ENCODE data around the gene DIS3L.
"Not testable (repeated sequence)": the region's sequence is repeated elsewhere in the genome, so short reads cannot be mapped to it uniquely, and the experiment has no call there.

DIS3L gene

DNA sequence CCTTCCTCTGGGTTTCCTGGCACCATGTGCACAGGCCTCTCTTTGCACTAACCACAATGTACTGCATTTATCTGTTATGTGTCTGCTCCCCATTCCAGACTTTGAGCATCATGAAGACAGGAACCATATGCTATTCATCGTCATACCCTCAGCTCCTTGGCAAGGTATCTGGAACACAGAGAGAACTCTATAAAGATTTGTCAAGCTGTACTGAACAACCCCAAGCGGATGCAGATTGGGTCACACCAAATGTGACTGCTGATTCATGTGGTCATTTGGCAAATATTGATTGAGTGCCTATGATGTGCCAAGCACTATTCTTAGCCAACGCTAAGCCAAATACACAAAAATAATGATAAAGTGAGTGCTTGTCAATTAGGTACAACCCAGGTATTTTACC is 32.3 kb upstream of the DIS3L start:
- Mint-ChIP-seq H3K9me3 (no peaks in the 10 kb centered on the region), H3K4me1 (ENCODE audit: low read depth in 2 of 2) (no peaks in the 10 kb centered on the region), H3K4me3 (no peak overlapping the region), H3K27me3 (peaks cover 36 to 65% of the 10 kb centered on the region in 2 donors), H3K36me3 (ENCODE audit: insufficient read depth) (no peaks in the 10 kb centered on the region), H3K27ac (no peak overlapping the region)
- no peak for DNase-seq
- no peak for ATAC-seq (replicated peaks)

GRCh38 chr15:66262837-66263236 is 30.5 kb upstream of the DIS3L start:
- H3K27ac Mint-ChIP-seq; H3K4me3 Mint-ChIP-seq; H3K4me1 Mint-ChIP-seq (ENCODE audit: low read depth in 2 of 2); DNase-seq; ATAC-seq (replicated peaks); H3K9me3 Mint-ChIP-seq; H3K36me3 Mint-ChIP-seq (ENCODE audit: insufficient read depth): not testable (repeated sequence)
- peaks cover 25 to 58% of the 10 kb centered on the region in 2 donors for H3K27me3 Mint-ChIP-seq

DNA sequence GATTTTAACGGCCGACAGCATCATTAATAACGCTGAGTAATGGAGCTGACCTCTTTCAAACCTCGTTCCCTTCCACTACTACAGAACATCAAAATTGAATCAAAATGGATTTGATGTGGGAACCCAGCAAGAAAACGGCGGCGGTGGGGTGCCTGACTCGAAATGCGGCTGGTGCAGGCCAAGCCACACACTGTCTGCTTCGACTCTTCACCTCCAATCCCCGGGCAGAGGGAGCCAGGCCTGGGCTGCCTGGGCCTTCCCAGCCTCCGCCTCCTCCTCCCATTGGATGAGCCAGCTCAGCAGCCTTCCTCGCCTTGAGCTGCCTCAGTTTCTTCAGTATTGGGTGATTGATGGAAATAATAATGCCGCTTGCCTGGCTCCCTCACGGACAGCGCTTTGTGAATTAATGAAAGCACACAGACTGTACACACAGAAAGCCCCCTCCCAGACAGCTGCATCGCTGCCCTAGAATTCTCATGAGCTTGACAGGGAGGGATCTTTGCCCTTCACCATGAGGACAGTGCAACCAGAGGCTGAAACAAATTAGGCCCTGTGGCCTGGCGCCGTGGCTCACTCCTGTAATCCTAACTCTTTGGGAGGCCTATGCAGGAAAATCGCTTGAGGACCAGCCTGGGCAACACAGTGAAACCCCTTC is 28.4 kb upstream of the DIS3L start:
- DNase-seq: no peak
- no peaks in the 10 kb centered on the region for H3K4me1 Mint-ChIP-seq (ENCODE audit: low read depth in 2 of 2)
- H3K27me3 Mint-ChIP-seq: peaks cover 21 to 69% of the 10 kb centered on the region in 2 donors
- no peak overlapping the region for H3K27ac Mint-ChIP-seq
- no peaks in the 10 kb centered on the region for H3K9me3 Mint-ChIP-seq
- no peak overlapping the region for H3K4me3 Mint-ChIP-seq
- no peak for ATAC-seq (replicated peaks)
- H3K36me3 Mint-ChIP-seq (ENCODE audit: insufficient read depth): no peaks in the 10 kb centered on the region

DNA sequence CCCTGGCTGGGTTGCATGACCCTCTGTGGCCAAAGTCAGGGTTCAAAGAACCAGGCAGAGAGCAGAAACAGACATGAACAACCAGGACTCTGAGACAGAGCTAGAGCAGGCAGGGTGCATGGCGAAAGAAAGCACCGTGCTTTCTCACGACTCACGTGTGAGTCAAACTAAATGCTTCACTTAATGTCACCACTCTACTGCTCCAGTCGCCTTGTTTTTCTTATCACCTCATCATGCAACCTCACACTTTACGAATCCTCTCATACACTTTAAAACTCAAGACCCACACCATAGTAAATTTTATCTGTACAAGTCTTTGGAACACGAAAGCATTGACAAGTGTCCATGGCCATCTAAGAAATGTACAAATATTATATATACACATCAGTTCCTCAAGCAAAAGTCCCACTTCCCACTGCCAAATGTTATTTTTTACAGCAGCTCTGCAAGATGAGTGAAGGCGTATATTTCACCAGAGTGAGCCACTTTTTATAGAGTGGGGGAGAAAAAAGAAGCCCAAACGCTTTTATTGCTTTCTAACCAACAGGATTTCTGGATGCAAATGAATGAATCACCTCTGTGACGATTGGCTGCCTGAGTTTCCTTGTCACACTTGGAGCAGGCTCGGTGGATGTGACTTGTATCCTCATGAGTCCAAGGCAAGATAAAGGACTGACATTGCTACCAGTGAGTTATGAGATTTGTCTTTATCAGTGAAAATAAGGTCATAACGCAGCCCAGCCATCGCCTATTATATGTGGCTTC is 23.9 kb upstream of the DIS3L start:
- H3K9me3 Mint-ChIP-seq: no peaks in the 10 kb centered on the region
- H3K36me3 Mint-ChIP-seq (ENCODE audit: insufficient read depth): no peaks in the 10 kb centered on the region
- peaks cover 13 to 36% of the 10 kb centered on the region in 2 donors for H3K27me3 Mint-ChIP-seq
- no peak overlapping the region for H3K4me3 Mint-ChIP-seq
- no peak overlapping the region for H3K27ac Mint-ChIP-seq
- ATAC-seq (replicated peaks) (no peak), DNase-seq (no peak)
- H3K4me1 Mint-ChIP-seq (ENCODE audit: low read depth in 2 of 2): no peaks in the 10 kb centered on the region

DNA sequence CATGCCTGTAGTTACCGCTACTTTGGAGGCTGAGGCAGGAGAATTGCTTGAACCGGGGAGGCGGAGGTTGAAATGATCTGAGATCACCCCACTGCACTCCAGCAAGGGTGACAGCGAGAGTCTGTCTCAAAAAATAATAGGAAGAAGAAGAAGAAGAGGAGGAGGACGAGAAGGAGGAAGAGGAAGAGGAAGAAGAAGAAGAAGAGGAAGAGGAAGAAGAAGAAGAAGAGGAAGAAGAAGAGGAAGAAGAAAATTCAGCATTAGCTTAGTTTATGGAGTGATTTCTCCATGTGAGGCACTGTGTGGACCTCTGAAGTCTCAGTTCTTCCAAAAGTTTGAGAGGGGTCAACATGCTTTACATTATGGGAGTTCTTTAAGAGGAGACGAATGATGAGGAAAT is 22.4 kb upstream of the DIS3L start:
- Mint-ChIP-seq H3K27ac (no peak overlapping the region), H3K27me3 (peaks cover 13 to 30% of the 10 kb centered on the region in 2 donors), H3K9me3 (no peaks in the 10 kb centered on the region), H3K4me1 (ENCODE audit: low read depth in 2 of 2) (no peaks in the 10 kb centered on the region), H3K36me3 (ENCODE audit: insufficient read depth) (no peaks in the 10 kb centered on the region), H3K4me3 (no peak overlapping the region)
- no peak for DNase-seq
- no peak for ATAC-seq (replicated peaks)

- Mint-ChIP-seq H3K36me3 (ENCODE audit: insufficient read depth) (no peaks in the 10 kb centered on the region), H3K4me1 (ENCODE audit: low read depth in 2 of 2) (no peaks in the 10 kb centered on the region), H3K27me3 (no peaks in the 10 kb centered on the region), H3K4me3 (no peak overlapping the region), H3K9me3 (no peaks in the 10 kb centered on the region), H3K27ac (no peak overlapping the region)
- no peak for ATAC-seq (replicated peaks)
- DNase-seq: no peak
Observed at GRCh38 chr15:66275352-66275751, 18.0 kb upstream of the DIS3L start.

- H3K36me3 Mint-ChIP-seq (ENCODE audit: insufficient read depth): no peaks in the 10 kb centered on the region
- no peaks in the 10 kb centered on the region for H3K9me3 Mint-ChIP-seq
- ATAC-seq (replicated peaks) (no peak), DNase-seq (no peak)
- H3K27ac Mint-ChIP-seq: no peak overlapping the region
- H3K4me3 Mint-ChIP-seq: no peak overlapping the region
- H3K4me1 Mint-ChIP-seq (ENCODE audit: low read depth in 2 of 2): no peaks in the 10 kb centered on the region
- H3K27me3 Mint-ChIP-seq: no peaks in the 10 kb centered on the region
Observed at GRCh38 chr15:66276546-66276945, 16.8 kb upstream of the DIS3L start.

GRCh38 chr15:66278056-66278455 is 15.3 kb upstream of the DIS3L start:
- Mint-ChIP-seq H3K36me3 (ENCODE audit: insufficient read depth) (no peaks in the 10 kb centered on the region), H3K27ac (no peak overlapping the region), H3K4me1 (ENCODE audit: low read depth in 2 of 2) (no peaks in the 10 kb centered on the region), H3K4me3 (no peak overlapping the region), H3K27me3 (no peaks in the 10 kb centered on the region), H3K9me3 (no peaks in the 10 kb centered on the region)
- ATAC-seq (replicated peaks): no peak
- DNase-seq: no peak

DNA sequence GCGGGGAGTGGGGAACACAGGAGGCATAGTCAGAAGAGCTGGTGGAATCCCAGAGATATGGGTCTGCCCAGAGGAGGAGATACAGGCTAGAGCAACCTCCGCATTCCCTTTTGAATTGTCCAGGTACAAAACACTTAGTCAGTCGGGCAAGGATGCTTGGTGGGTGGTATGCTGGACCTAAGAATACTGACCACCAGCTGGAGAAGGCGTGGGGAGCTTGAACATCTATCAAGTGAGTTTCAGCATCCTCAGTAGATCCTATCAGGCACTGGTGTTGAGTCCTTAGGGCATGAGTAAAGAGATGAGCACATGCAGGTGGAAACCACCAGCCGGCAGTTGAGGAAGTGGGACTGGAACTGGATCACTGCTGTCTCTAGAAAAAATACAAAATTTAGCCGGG is 14.7 kb upstream of the DIS3L start:
- no peaks in the 10 kb centered on the region for H3K27me3 Mint-ChIP-seq
- ATAC-seq (replicated peaks) (no peak), DNase-seq (no peak)
- no peaks in the 10 kb centered on the region for H3K4me1 Mint-ChIP-seq (ENCODE audit: low read depth in 2 of 2)
- H3K36me3 Mint-ChIP-seq (ENCODE audit: insufficient read depth): no peaks in the 10 kb centered on the region
- H3K9me3 Mint-ChIP-seq: no peaks in the 10 kb centered on the region
- H3K27ac Mint-ChIP-seq: no peak overlapping the region
- no peak overlapping the region for H3K4me3 Mint-ChIP-seq

DNA sequence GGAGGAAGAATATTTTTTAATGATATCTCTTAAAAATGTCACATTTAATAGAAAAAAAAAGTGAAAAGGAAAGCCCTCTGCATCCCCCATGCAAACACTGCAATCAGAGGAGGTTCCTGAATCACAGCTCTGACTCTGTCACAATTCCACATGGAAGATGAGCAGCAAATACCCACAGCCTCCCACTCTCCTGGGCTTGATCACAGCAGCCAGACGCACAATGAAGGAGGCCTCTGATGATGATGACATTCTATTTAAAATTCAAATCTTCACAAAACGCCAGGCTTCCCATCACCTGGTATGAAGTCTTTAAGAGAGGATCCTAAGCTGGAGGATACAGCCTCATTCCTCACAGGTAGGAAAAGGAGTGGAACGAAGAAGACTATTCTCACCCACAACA is 9.1 kb upstream of the DIS3L start:
- Mint-ChIP-seq H3K27ac (no peak overlapping the region), H3K27me3 (no peaks in the 10 kb centered on the region), H3K36me3 (ENCODE audit: insufficient read depth) (no peaks in the 10 kb centered on the region), H3K4me3 (no peak overlapping the region), H3K4me1 (ENCODE audit: low read depth in 2 of 2) (peaks cover 0 to 4% of the 10 kb centered on the region in 2 donors), H3K9me3 (no peaks in the 10 kb centered on the region)
- ATAC-seq (replicated peaks): no peak
- DNase-seq: no peak

- no peak for ATAC-seq (replicated peaks)
- DNase-seq: no peak
- Mint-ChIP-seq H3K36me3 (ENCODE audit: insufficient read depth) (no peaks in the 10 kb centered on the region), H3K4me1 (ENCODE audit: low read depth in 2 of 2) (peaks cover 5 to 10% of the 10 kb centered on the region in 2 donors), H3K9me3 (no peaks in the 10 kb centered on the region), H3K27me3 (no peaks in the 10 kb centered on the region), H3K4me3 (no peak overlapping the region), H3K27ac (no peak overlapping the region)
Observed at GRCh38 chr15:66285533-66286280, 7.7 kb upstream of the DIS3L start.

GRCh38 chr15:66287461-66288057 is 5.8 kb upstream of the DIS3L start:
- ATAC-seq (replicated peaks): peak; percentile 37
- H3K36me3 Mint-ChIP-seq (ENCODE audit: insufficient read depth): peaks cover 7% of the 10 kb centered on the region
- no peaks in the 10 kb centered on the region for H3K9me3 Mint-ChIP-seq

GRCh38 chr15:66288093-66288492 is 5.3 kb upstream of the DIS3L start:
- Mint-ChIP-seq H3K4me1 (ENCODE audit: low read depth in 2 of 2) (peaks cover 11 to 22% of the 10 kb centered on the region in 2 donors), H3K9me3 (no peaks in the 10 kb centered on the region), H3K4me3 (no peak overlapping the region), H3K27ac (no peak overlapping the region), H3K27me3 (no peaks in the 10 kb centered on the region), H3K36me3 (ENCODE audit: insufficient read depth) (peaks cover 8% of the 10 kb centered on the region)
- ATAC-seq (replicated peaks) (no peak), DNase-seq (no peak)

More at GRCh38 chr15:66287461-66288057, 5.8 kb upstream of the DIS3L start:
- Mint-ChIP-seq H3K27me3 (no peaks in the 10 kb centered on the region), H3K4me1 (ENCODE audit: low read depth in 2 of 2) (peaks cover 11 to 21% of the 10 kb centered on the region in 2 donors), H3K4me3 (no peak overlapping the region), H3K27ac (no peak overlapping the region)
- DNase-seq: no peak
